ENCODE measurements around the gene CLK2.
A peak's percentile ranks its signal among the peaks of the same experiment; 100 is the strongest.
"Not testable (repeated sequence)": the region's sequence is repeated elsewhere in the genome, so short reads cannot be mapped to it uniquely, and the experiment has no call there.

Gene CLK2

DNA sequence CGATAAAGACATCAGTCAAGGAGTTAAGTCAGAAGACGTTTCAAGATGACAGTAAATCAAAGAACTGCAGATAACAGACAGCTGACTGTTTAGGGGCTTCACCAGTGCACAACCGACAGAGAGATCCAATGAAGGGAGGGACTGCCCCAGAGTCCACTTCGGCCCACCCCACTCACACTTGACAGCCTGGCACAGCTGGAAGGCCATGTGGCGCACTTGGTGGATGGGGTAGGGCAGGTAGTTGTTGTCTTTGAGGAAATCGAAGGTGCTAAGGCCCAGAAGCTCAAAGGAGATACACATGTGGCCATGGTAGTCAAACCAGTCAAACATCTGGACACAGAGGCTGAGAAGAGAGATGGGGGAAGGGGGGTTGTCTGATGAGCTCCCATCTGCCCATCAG, 6.8 kb downstream of the CLK2 start:
- no peak for DNase-seq (ENCODE audit: low read depth)

DNA sequence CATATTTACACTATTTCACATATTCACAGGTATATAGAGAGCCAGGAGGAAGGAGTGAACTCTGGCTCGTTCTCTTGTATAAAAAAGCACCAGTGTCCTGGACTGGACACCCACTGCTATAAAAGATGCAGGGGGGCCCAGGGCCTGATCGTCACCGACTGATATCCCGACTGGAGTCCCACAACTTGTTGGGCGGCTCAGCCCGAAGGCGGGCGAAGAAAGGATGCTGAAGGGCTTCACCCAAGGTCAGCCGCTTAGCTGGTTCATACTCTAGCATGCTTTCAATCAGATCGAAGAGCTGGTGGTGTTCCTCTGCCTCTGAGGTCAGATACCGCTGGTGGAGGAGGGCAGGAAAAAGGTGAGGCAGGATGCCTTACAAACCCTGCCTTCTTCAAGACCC, 10.2 kb downstream of the CLK2 start:
- no peak for DNase-seq (ENCODE audit: low read depth)

- peak; percentile 82 for DNase-seq (ENCODE audit: low read depth)
Observed at GRCh38 chr1:155261852-155262673, 11.2 kb downstream of the CLK2 start, which contains the start of gene SCAMP3. TSS of gene SCAMP3 (minus strand) at chr1:155262360. CDS start at chr1:155262151, 209 bp downstream.

GRCh38 chr1:155261493-155261851, 11.8 kb downstream of the CLK2 start:
- DNase-seq (ENCODE audit: low read depth), result no peak

GRCh38 chr1:155260276-155260675, 13.0 kb downstream of the CLK2 start:
- DNase-seq (ENCODE audit: low read depth), result no peak

DNA sequence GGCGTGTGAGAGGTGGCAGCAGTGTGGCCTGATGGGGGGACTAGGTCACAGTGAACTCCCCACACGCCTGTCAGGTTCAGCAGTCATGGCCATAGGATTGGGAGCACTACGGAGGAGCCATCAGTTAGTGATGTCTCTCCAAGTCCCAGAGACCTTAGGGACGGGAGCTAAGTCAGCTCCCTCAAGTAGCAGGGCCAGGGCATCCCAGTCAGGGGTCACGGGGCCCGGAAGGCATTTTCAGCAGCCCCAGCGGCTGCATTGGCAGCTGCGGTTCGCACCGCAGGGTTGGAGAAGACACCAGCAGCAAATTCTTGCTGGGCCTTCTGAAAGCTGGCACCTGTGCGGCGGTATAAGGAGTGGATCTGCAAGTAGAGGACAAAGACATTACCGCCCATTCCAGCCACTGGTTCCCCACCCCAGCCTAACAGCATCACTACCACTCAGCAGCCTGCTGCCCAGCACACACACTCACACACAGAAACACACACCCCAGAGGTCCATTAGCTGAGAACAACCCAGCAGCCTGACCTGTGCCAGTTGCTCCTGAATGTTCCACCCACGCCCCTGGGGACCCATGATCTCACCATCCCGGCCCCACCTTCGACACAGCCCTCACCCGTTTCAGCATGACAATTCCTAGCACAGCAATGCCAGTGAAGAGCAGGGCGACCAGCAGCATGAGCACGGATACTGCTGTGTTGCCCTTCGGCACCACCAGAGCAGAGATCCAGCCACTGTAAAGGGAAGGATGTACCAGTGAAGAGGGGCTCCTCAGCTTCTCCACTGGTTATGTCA, 17.0 kb downstream of the CLK2 start:
- DNase-seq (ENCODE audit: low read depth), result no peak

DNA sequence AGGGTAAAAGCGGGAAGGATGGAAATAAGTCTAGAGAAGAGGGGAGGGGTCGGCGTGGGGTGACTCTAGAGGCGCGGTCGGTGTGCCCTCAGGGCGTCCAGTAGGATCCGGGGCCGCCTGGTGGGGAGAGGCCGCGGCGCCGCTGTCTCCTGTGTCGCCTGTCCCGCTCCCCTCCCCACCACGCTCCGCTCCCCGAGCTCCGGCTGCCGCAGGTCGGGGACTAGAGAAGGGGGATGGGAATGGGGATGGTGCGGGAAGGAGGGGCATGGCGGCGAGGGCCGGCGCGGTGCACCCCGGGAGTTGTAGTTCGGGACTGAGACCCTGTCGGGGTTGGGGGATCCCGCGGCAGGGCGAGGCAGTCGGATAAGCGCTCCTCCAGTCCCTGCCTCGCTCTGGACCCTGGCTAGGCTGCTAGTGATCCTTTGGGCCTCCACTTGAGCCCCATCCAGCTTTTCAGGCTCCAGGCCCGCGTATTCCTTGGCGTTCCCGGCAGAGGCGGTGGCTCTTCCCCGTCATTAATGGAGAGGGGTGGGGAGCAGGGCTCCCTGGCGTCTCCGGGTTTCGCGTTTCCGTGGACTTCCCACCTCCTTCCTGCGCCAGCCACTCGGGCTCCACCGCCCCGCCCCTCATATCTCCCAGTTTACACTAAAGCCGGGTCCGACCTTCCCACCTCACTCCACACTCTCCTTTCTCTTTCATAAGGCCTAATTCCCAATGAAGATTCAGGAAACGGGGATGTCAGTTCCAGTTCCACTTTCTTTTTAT, 17.9 kb downstream of the CLK2 start, which contains the start of gene ENTREP3:
TSS of gene ENTREP3 (minus strand) at position 241 of the 765 bp plus-strand sequence. CDS start 606 bp downstream, outside the sequence.
- DNase-seq (ENCODE audit: low read depth), result peak; percentile 59

GRCh38 chr1:155254714-155255242, 18.5 kb downstream of the CLK2 start:
- no peak for DNase-seq (ENCODE audit: low read depth)

DNA sequence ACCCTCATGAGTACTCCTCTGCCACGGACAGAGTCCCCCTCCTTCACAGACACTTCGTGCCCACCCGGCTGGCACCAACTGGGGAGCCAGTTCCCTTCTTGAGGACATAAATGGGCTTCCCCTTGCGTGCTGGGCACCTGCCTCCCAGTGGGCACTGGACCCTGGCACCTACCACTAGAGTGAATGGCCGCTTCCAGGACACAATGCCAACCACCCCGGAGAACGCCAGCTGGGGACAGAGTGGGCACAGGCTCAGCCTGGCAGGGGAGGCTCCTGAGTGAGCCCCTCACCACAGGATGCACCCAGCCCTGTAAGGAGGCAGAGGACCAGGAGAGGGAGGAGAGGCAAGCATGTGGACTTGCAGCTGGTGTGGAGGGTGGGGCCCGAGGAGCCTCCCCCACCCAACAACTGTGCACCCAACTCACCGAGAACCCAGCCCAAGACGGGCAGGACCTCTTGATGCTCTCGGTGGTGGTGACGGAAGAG, 19.0 kb downstream of the CLK2 start:
- DNase-seq (ENCODE audit: low read depth), result no peak

- DNase-seq (ENCODE audit: low read depth), result no peak
Observed at GRCh38 chr1:155253797-155254196, 19.5 kb downstream of the CLK2 start.

- no peak for DNase-seq (ENCODE audit: low read depth)
Observed at GRCh38 chr1:155253208-155253607, 20.1 kb downstream of the CLK2 start.

GRCh38 chr1:155251566-155251965, 21.7 kb downstream of the CLK2 start:
- no peak for DNase-seq (ENCODE audit: low read depth)

DNA sequence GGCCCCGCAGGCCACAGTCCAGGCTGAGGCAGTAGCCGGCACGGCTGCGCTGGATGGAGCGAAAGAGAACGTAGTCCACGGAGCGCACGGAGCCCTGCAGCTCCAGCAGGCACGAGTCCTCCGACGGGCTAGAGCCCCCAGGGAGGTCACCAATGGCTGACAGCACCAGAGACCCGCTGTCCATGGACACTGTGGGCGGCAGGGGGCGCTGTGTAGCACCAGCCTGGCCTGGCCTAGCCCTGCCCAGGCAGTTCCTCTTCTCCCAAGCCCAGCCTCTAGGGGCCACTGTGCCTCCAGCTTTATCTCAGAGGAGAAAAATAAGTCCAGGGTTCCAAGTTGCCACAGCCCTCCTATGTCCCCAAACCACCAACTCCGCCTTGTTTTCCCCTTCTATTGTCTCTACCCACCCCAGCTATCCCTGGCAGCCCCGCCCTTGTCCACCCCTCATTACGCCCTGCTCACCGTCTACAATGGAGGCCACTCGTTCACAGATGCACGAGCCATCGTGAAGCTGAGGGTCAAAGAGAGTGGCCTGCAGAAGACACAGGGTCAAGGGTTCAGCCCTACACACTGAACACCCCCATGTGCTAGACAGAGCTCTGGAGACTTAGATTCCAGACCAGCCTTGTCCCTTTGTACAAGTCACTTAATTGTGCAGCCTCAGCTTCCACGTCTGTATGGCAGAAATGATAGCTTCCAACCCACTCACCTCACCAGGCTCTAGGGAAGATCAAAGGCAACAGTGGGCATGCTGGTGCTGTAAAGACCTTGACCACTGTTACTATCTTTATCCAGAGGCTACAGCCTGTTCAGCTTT, 22.5 kb downstream of the CLK2 start:
- DNase-seq (ENCODE audit: low read depth), result peak; percentile 98

GRCh38 chr1:155250246-155250632, 23.1 kb downstream of the CLK2 start:
- DNase-seq (ENCODE audit: low read depth), result no peak

DNA sequence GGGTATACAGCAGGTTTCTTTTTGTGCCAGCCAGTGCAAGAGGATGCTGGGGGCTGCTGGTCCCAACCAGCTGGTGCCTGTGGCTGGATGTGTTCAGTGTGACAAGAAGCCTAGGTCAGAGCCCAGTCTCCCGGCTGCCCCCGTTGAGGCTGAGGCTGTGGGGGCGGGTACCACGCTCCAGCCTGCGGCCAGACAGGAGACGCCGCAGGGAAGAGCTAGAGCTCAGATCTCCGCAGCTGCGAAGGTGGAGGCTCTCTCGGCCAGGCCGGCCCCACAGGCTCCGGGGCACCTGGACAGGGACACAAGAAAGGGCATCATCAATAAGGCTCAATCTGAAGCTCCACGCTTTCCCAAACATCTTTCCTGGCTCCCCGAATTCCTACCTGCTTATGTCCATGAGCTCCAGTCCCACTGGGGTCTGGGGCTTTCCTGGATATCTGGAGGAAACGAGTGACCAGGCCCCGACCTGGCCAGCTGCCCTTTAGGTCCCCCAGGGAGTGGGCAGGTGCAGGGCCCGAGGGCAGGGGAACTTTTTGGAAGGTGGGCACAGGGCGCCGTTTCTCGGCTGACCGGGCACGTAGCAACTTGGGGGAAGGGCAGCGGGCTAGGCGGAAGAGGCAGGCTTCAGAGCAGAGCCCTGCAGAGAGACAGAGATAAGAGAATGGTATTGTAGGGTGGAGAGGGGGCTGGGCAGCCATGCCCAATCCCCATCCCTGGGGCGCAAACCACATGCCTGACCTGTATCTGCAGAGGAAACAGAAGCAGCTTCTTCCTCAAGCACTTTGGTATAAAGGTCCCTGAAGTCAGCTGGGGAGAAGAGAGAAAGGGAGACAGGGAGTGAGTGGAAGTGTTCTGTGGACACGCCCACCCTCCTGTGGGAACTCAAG, 25.4 kb downstream of the CLK2 start:
- no peak for DNase-seq (ENCODE audit: low read depth)

- not testable (repeated sequence) for DNase-seq (ENCODE audit: low read depth)
Observed at GRCh38 chr1:155246796-155247195, 26.5 kb downstream of the CLK2 start.

- DNase-seq (ENCODE audit: low read depth), result no peak
Observed at GRCh38 chr1:155245163-155245524, 28.2 kb downstream of the CLK2 start.

DNA sequence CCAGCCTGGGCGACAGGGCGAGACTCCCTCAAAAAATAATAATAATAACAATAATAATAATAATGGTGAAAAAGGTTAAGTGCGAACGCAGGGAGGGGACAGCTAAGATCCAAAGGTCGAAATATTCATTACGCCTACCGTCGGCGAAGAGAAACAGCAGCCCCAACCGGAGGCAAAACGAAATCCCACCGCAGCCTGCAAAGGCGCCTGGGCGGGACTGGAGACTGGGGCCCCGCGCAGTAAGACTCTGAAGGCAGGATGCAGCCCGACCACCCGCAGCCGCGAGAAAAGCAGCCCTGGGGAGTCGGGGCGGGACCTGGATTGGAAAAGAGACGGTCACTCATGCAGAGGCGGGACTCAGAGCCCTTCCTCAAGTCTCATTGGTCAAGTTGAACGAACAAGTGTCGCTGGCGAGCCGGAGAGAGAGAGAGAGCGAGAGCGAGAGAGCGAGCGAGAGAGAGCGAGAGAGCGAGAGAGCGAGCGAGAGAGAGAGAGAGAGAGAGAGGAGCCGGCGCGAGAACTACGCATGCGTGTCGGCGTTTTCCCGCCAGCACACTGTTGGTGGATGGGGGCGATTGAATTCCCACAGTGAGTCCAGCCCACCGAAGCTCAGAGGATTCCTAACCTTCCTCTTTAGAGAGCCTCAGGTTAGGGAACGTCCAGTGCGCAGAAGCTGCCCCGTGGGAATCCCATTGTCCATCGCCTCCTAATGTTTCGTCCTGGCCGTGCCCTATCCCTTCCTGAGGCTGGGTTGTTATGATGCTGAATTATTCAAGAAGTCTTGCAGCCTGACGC, 28.7 kb downstream of the CLK2 start:
- DNase-seq (ENCODE audit: low read depth), result peak; percentile 92

GRCh38 chr1:155242805-155243358, 30.4 kb downstream of the CLK2 start:
- no peak for DNase-seq (ENCODE audit: low read depth)
